SK-N-SH (cell line): ENCODE results near the gene RNF121. TPM values are rescaled to one million over a fixed set of nuclear protein-coding genes. Genes with fewer than 3 reads are reported as not detected.
"Not testable (repeated sequence)": the region's sequence is repeated elsewhere in the genome, so short reads cannot be mapped to it uniquely, and the experiment has no call there.

Experiments used
- CTCF ChIA-PET: fragments of 300-600, 350-600 bp; formaldehyde crosslinking; extraction: SDS; loops from one replicate; lab custom pipeline; 2021; lab: Yijun Ruan, JAX
- POLR2A ChIA-PET: fragments of 350-600 bp; sonication (Branson Sonifier 250); formaldehyde crosslinking; extraction: SDS; loops from one replicate; lab custom pipeline; 2020; ENCODE audit warnings: antibody characterized with exemption, inconsistent platforms; lab: Yijun Ruan, JAX
- DNase-seq: peaks from one replicate; pipeline ENCODE4 v3.0.0; 2012
- H2AFZ ChIP-seq: fragments of 200-600 bp; sonication (generic); 2 replicates; pipeline ENCODE4 v1.8.1; 2016; ENCODE audit warnings: antibody characterized with exemption, mild to moderate bottlenecking, low read depth
- H3F3A ChIP-seq: fragments of 200-600 bp; sonication (generic); replicated peaks from 2 replicates; pipeline ENCODE3; 2016; ENCODE audit warnings: antibody characterized with exemption, mild to moderate bottlenecking; ENCODE audit not compliant: insufficient read depth
- H3K27ac ChIP-seq, 2 experiments: fragments of 200-500 bp in 1 of 2; fragments of 200-600 bp in 1 of 2; sonication (Bioruptor generic) in 1 of 2; sonication (generic), shearing (Covaris generic) in 1 of 2; 2 replicates each; pipeline versions ENCODE4 v1.5.1 to v1.6.1; 2014 to 2016; ENCODE audit warnings: low read depth in 2 of 2, inconsistent platforms in 1 of 2, low read length in 1 of 2, mild to moderate bottlenecking in 1 of 2, mixed read lengths in 1 of 2
- H3K27me3 ChIP-seq: fragments of 200-600 bp; sonication (generic), shearing (Covaris generic); 2 replicates; pipeline ENCODE4 v1.6.1; 2016; ENCODE audit warnings: mixed run types; ENCODE audit not compliant: insufficient read depth
- H3K36me3 ChIP-seq, 2 experiments: fragments of 200-500 bp in 1 of 2; fragments of 200-600 bp in 1 of 2; sonication (Bioruptor generic) in 1 of 2; sonication (generic) in 1 of 2; replicated peaks in 1 of 2; 2 replicates each; pipeline versions ENCODE3 to v1.5.1; 2014 to 2016; ENCODE audit warnings: low read length in 1 of 2, mild to moderate bottlenecking in 1 of 2; ENCODE audit not compliant: insufficient read depth in 2 of 2, control insufficient read depth in 1 of 2
- H3K4me1 ChIP-seq, 2 experiments: fragments of 200-500 bp in 1 of 2; fragments of 200-600 bp in 1 of 2; sonication (Bioruptor generic) in 1 of 2; sonication (generic), shearing (Covaris generic) in 1 of 2; 2 replicates each; pipeline versions ENCODE4 v1.5.1 to v1.6.1; 2014 to 2016; ENCODE audit warnings: low read depth in 1 of 2, low read length in 1 of 2, mixed run types in 1 of 2; ENCODE audit not compliant: insufficient read depth in 2 of 2, control insufficient read depth in 1 of 2
- H3K4me2 ChIP-seq: fragments of 200-600 bp; sonication (generic), shearing (Covaris generic); 2 replicates; pipeline ENCODE4 v1.6.1; 2017; ENCODE audit warnings: mixed run types
- H3K4me3 ChIP-seq, 2 experiments: fragments of 200-500 bp in 1 of 2; fragments of 200-600 bp in 1 of 2; sonication (Bioruptor generic) in 1 of 2; sonication (generic), shearing (Covaris generic) in 1 of 2; 2 replicates each; pipeline versions ENCODE4 v1.5.1 to v1.8.1; 2014 to 2016; ENCODE audit warnings: low read depth in 2 of 2, inconsistent platforms in 1 of 2, low read length in 1 of 2, mild to moderate bottlenecking in 1 of 2, mixed read lengths in 1 of 2, moderate library complexity in 1 of 2
- H3K79me2 ChIP-seq: fragments of 200-600 bp; sonication (generic); 2 replicates; pipeline ENCODE4 v1.8.1; 2017; ENCODE audit warnings: mild to moderate bottlenecking; ENCODE audit not compliant: insufficient read depth
- H3K9ac ChIP-seq: fragments of 200-600 bp; sonication (generic); 2 replicates; pipeline ENCODE4 v1.6.1; 2017; ENCODE audit warnings: mixed run types
- H3K9me2 ChIP-seq: fragments of 200-600 bp; sonication (generic); 2 replicates; pipeline ENCODE4 v1.6.1; 2017; ENCODE audit warnings: mixed run types
- H3K9me3 ChIP-seq: fragments of 200-600 bp; sonication (generic); 2 replicates; pipeline ENCODE4 v1.6.1; 2017; ENCODE audit warnings: mixed run types, mild to moderate bottlenecking, moderate library complexity
- H4K20me1 ChIP-seq: fragments of 200-600 bp; sonication (generic); 2 replicates; pipeline ENCODE4 v1.6.1; 2017; ENCODE audit warnings: mild to moderate bottlenecking, mixed run types; ENCODE audit not compliant: insufficient read depth
- EP300 ChIP-seq, 2 experiments: IDR thresholded peaks; 2 replicates each; pipeline versions ENCODE4 v1.4.0 to v1.6.1; 2012; ENCODE audit warnings: borderline replicate concordance in 1 of 2, low read depth in 1 of 2, low read length in 1 of 2
- EZH2phosphoT487 ChIP-seq: fragments of 200-600 bp; sonication (generic); IDR thresholded peaks from 2 replicates; pipeline ENCODE4 v1.6.1; 2017; ENCODE audit warnings: low read depth, mixed run types, mild to moderate bottlenecking, antibody characterized with exemption, moderate library complexity, borderline replicate concordance
- FOSL2 ChIP-seq: IDR thresholded peaks from 2 replicates; pipeline ENCODE4 v1.4.0; 2012; ENCODE audit warnings: low read depth, mild to moderate bottlenecking, moderate library complexity, borderline replicate concordance
- MEF2A ChIP-seq: IDR thresholded peaks from 2 replicates; pipeline ENCODE4 v1.4.0; 2012; ENCODE audit warnings: low read depth, borderline replicate concordance
- MXI1 ChIP-seq: IDR thresholded peaks from 2 replicates; pipeline ENCODE4 v1.6.1; 2012; ENCODE audit warnings: mild to moderate bottlenecking, low read depth, low read length, improper control_type of control experiment
- NFIC ChIP-seq: IDR thresholded peaks from 2 replicates; pipeline ENCODE4 v1.4.0; 2012; ENCODE audit warnings: borderline replicate concordance
- NRF1 ChIP-seq: IDR thresholded peaks from 2 replicates; pipeline ENCODE4 v1.6.1; 2012; ENCODE audit warnings: low read depth, mild to moderate bottlenecking, low read length
- RAD21 ChIP-seq: IDR thresholded peaks from 2 replicates; pipeline ENCODE4 v1.6.1; 2012; ENCODE audit warnings: mild to moderate bottlenecking, low read length
- TAF1 ChIP-seq: IDR thresholded peaks from 2 replicates; pipeline ENCODE4 v1.6.1; 2012; ENCODE audit warnings: low read depth, mild to moderate bottlenecking, low read length, moderate library complexity, borderline replicate concordance
- TCF12 ChIP-seq: IDR thresholded peaks from 2 replicates; pipeline ENCODE4 v1.4.0; 2012
- WGBS: methylation state at CpG from one replicate; pipeline ENCODE4 v1.1.6; 2017; ENCODE audit warnings: low lambda C conversion rate; 5-methylcytosine and 5-hydroxymethylcytosine counted together
- polyA plus RNA-seq, 3 experiments: library from polyadenylated mRNA; depleted of rRNA; stranded (reverse); fragments of >200 nt; gene quantifications; 2 replicates each; pipeline ENCODE4 v1.2.3, GENCODE V29; 2012
- TF ChIP-seq, protein P1 (sequence below): IDR thresholded peaks from 2 replicates; pipeline ENCODE4 v1.4.0; 2012; ENCODE audit warnings: low read depth, borderline replicate concordance
- TF ChIP-seq, protein P2 (sequence below): IDR thresholded peaks from 2 replicates; pipeline ENCODE4 v1.6.1; 2012; ENCODE audit warnings: mild to moderate bottlenecking, low read depth, low read length, moderate library complexity
- TF ChIP-seq, protein P3 (sequence below): IDR thresholded peaks from 2 replicates; pipeline ENCODE4 v1.4.0; 2012; ENCODE audit warnings: low read depth
- TF ChIP-seq, protein P4 (sequence below): fragments of 150-350 bp; IDR thresholded peaks from 2 replicates; pipeline ENCODE4 v1.6.1; 2016; ENCODE audit warnings: mild to moderate bottlenecking, low read depth, low read length

Gene RNF121
- polyA plus RNA-seq, 1 of the 3 experiments (the other 2 are of a cell fraction) = 49.5 TPM

DNA sequence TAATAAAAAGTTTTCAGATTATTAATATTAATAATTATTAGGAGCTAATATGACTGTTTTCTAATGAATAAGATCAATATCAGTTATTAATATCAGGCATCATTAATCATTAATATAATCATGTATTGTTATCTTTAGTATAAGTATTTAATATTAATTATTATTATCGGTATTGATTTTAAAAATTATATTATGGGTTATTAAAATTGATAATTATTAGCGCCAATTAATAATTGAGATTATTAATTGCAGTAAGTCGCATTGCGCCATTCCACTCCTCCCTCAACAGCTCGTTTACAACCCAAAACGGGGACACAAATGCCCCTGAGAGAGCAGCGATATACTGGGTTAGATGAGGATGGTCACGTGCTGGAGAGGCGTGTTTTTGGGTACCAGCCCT is 20.6 kb upstream of the RNF121 start:
- Histone ChIP-seq H3K4me3 (no peak overlapping the region), H3K9ac (no peak overlapping the region), H3K36me3 (peaks cover 0 to 2% of the 10 kb centered on the region in 2 experiments), H3K27ac (no peak overlapping the region), H4K20me1 (no peaks in the 10 kb centered on the region), H3K4me1 (no peaks in the 10 kb centered on the region; a peak in 1 of 4 replicates), H2AFZ (no peak overlapping the region), H3K9me2 (no peaks in the 10 kb centered on the region), H3K27me3 (no peaks in the 10 kb centered on the region), H3K79me2 (no peaks in the 10 kb centered on the region), H3F3A (peaks cover 1% of the 10 kb centered on the region), H3K9me3 (no peaks in the 10 kb centered on the region), H3K4me2 (no peak overlapping the region)
- TF ChIP-seq NFIC (no peak), MEF2A (no peak), MXI1 (no peak), RAD21 (no peak), TAF1 (no peak), FOSL2 (no peak), EZH2phosphoT487 (no peak), EP300 (IDR thresholded peaks at IDR 0.05; ENCODE audit: borderline replicate concordance in 1 of 2, low read depth in 1 of 2, low read length in 1 of 2) (no peak), TCF12 (no peak), NRF1 (no peak)
- TF ChIP-seq, protein P1, sequence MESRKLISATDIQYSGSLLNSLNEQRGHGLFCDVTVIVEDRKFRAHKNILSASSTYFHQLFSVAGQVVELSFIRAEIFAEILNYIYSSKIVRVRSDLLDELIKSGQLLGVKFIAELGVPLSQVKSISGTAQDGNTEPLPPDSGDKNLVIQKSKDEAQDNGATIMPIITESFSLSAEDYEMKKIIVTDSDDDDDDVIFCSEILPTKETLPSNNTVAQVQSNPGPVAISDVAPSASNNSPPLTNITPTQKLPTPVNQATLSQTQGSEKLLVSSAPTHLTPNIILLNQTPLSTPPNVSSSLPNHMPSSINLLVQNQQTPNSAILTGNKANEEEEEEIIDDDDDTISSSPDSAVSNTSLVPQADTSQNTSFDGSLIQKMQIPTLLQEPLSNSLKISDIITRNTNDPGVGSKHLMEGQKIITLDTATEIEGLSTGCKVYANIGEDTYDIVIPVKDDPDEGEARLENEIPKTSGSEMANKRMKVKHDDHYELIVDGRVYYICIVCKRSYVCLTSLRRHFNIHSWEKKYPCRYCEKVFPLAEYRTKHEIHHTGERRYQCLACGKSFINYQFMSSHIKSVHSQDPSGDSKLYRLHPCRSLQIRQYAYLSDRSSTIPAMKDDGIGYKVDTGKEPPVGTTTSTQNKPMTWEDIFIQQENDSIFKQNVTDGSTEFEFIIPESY = no peak
- TF ChIP-seq, protein P2, sequence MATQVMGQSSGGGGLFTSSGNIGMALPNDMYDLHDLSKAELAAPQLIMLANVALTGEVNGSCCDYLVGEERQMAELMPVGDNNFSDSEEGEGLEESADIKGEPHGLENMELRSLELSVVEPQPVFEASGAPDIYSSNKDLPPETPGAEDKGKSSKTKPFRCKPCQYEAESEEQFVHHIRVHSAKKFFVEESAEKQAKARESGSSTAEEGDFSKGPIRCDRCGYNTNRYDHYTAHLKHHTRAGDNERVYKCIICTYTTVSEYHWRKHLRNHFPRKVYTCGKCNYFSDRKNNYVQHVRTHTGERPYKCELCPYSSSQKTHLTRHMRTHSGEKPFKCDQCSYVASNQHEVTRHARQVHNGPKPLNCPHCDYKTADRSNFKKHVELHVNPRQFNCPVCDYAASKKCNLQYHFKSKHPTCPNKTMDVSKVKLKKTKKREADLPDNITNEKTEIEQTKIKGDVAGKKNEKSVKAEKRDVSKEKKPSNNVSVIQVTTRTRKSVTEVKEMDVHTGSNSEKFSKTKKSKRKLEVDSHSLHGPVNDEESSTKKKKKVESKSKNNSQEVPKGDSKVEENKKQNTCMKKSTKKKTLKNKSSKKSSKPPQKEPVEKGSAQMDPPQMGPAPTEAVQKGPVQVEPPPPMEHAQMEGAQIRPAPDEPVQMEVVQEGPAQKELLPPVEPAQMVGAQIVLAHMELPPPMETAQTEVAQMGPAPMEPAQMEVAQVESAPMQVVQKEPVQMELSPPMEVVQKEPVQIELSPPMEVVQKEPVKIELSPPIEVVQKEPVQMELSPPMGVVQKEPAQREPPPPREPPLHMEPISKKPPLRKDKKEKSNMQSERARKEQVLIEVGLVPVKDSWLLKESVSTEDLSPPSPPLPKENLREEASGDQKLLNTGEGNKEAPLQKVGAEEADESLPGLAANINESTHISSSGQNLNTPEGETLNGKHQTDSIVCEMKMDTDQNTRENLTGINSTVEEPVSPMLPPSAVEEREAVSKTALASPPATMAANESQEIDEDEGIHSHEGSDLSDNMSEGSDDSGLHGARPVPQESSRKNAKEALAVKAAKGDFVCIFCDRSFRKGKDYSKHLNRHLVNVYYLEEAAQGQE = no peak
- TF ChIP-seq, protein P3, sequence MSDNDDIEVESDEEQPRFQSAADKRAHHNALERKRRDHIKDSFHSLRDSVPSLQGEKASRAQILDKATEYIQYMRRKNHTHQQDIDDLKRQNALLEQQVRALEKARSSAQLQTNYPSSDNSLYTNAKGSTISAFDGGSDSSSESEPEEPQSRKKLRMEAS = no peak
- TF ChIP-seq, protein P4, sequence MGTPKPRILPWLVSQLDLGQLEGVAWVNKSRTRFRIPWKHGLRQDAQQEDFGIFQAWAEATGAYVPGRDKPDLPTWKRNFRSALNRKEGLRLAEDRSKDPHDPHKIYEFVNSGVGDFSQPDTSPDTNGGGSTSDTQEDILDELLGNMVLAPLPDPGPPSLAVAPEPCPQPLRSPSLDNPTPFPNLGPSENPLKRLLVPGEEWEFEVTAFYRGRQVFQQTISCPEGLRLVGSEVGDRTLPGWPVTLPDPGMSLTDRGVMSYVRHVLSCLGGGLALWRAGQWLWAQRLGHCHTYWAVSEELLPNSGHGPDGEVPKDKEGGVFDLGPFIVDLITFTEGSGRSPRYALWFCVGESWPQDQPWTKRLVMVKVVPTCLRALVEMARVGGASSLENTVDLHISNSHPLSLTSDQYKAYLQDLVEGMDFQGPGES = no peak
- POLR2A ChIA-PET = no interaction called here
- CTCF ChIA-PET = interaction anchor here (1.1 kb wide), 1 partner anchor 108 kb away, joined by 3 read pairs; no protein-coding TSS in a partner anchor
- 79% methylated on average over 9 of the region's 9 CpGs for WGBS
- no peak for DNase-seq

DNA sequence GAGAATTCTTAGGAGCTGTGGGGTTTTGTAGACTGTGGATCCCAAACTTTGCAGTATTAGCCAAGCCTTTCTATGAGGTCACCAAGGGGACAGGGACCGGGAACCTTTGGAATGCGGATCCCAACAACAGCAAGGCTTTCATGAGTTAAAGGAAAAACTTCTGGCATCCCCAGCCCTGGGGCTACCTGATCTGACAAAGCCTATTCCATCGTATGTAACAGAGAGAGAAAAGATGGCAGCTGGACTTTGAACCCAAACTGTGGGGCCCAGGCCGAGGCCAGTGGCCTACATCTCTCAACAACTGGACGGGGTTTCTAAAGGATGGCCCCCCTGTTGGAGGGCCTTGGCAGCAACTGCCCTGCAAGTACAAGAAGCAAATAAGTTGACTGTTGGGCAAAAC is 18.1 kb upstream of the RNF121 start:
- H3K9me3 ChIP-seq, CTCF ChIA-PET, H4K20me1 ChIP-seq, H3K27ac ChIP-seq, H3K4me2 ChIP-seq, H3K36me3 ChIP-seq, H3K4me1 ChIP-seq, H3K9ac ChIP-seq, H2AFZ ChIP-seq, H3K9me2 ChIP-seq, POLR2A ChIA-PET, DNase-seq, H3K4me3 ChIP-seq, H3K27me3 ChIP-seq, H3K79me2 ChIP-seq: not testable (repeated sequence)
- peaks cover 14% of the 10 kb centered on the region for H3F3A ChIP-seq
- 86% methylated on average over 3 of the region's 5 CpGs for WGBS
